Left renal pelvis (tissue), 4 donors: Measurements from ENCODE around the gene USP47. TPM values are rescaled to one million over a fixed set of nuclear protein-coding genes. Genes with fewer than 3 reads are reported as not detected.
A peak's percentile ranks its signal among the peaks of the same experiment; 100 is the strongest.

ENCODE experiments used
- DNase-seq, 4 donors: peaks; one replicate each; pipeline ENCODE4 v3.0.0-alpha.2; 2013; ENCODE audit warnings: low read depth in 4 of 4, low spot score in 3 of 4
- polyA plus RNA-seq, 4 donors: library from polyadenylated mRNA; unstranded; fragments of 120-200 nt; gene quantifications; one replicate each; pipeline ENCODE4 v1.2.1, GENCODE V29; 2013; ENCODE audit not compliant: insufficient read length in 4 of 4

The USP47 gene, protein sequence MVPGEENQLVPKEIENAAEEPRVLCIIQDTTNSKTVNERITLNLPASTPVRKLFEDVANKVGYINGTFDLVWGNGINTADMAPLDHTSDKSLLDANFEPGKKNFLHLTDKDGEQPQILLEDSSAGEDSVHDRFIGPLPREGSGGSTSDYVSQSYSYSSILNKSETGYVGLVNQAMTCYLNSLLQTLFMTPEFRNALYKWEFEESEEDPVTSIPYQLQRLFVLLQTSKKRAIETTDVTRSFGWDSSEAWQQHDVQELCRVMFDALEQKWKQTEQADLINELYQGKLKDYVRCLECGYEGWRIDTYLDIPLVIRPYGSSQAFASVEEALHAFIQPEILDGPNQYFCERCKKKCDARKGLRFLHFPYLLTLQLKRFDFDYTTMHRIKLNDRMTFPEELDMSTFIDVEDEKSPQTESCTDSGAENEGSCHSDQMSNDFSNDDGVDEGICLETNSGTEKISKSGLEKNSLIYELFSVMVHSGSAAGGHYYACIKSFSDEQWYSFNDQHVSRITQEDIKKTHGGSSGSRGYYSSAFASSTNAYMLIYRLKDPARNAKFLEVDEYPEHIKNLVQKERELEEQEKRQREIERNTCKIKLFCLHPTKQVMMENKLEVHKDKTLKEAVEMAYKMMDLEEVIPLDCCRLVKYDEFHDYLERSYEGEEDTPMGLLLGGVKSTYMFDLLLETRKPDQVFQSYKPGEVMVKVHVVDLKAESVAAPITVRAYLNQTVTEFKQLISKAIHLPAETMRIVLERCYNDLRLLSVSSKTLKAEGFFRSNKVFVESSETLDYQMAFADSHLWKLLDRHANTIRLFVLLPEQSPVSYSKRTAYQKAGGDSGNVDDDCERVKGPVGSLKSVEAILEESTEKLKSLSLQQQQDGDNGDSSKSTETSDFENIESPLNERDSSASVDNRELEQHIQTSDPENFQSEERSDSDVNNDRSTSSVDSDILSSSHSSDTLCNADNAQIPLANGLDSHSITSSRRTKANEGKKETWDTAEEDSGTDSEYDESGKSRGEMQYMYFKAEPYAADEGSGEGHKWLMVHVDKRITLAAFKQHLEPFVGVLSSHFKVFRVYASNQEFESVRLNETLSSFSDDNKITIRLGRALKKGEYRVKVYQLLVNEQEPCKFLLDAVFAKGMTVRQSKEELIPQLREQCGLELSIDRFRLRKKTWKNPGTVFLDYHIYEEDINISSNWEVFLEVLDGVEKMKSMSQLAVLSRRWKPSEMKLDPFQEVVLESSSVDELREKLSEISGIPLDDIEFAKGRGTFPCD (N-terminal part only)
- polyA plus RNA-seq: 10 to 100 TPM; 67.0 to 94.9 (median 93.0) TPM

DNA sequence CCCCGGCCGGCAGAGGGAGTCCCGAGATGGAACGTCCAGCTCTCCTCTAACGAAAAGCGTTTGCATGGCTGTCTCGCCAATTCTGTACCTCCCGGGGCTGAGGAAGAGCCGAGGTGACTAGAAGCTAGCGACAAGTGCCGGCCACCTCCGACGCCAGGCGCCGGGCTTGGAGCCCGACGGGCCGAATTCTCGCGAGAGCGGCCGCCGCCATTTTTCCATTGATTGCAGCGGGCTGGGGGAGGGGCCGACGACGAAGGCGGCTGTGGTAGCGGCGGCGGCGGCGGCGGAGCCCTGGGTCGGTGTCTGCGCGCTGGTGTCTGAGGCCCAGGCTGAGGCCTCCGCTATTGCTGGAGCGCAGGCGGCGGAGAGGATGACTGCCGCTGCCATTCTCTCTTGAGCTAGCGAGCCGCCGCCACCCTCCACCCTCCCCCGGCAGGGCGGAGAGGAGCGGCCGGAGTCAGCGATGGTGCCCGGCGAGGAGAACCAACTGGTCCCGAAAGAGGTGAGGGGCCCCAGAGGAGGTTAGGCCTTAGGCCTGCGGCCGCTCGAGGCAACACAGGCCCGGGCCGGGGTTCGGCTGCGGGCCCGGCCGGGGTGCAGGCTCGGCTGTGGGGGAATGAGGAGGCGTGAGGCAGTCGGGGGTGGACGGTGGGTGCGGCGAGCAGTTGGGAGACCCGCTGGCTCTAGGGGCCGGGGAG lies at the start of gene USP47:
Gene USP47 (plus strand): TSS at position 250 of the 698 bp plus-strand sequence. CDS start 214 bp downstream, at position 464.
- DNase-seq: peak; percentile 71 to 77 (median 74)

DNA sequence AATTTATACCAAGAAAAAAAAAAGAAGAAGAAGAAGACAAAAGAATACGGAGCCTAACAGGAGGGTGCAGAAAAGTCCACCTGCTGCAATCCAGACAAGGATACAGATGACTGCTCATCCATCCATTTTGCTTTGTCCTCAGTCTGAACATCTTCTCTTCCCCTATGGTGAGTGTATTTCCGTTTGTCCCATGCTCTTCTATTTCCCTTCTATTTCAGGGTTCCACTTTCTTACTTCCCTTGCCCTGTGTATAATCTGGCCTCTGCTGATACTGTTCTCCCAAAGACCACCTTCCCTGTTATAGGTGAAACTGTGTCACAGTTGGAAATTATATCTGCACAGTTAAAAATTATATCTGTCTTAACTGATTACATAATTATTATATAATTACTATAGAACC lies 48.7 kb upstream of the USP47 start:
- DNase-seq: no peak

DNA sequence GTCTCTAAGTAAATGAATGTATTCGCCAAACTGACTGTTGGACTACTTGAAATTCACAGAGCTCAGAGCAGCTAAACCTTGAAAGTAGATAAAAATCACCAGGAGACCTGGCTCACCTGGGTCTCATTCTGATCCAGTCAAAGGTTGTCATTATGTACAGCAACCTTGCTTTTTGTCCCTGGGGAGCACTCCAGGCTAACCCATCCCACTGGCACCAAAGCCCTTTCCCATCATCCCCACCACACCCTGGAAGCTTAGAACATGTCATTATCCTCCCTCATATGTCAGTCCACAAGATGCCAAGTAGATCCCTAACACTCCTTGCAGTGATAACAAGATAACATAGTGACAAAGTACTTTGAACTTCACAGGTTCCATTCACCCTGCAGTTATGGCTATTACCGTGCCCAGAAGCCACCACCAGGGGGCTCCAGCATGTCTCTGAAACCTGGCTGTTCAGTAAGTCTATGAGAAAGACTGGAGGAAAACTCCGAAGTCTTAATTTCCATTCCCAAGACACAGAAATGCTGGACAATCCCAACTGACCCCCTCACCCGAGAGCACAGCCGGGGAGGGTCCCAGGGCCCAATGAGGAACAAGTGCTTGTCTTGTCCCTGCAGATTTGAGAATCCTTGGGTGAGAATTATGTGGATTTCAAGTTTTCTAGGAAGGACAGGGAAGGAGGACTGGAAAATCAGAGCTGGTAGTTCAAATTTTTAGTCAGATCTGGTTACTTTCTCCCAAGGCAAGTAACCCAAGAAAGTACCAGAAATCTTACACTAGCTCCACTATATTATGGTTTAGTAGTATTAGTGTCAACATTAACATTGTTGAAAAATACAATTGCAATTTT lies 43.0 kb upstream of the USP47 start:
- DNase-seq: peak in 3 of 4 donors; percentile 36 to 69 (median 49)

DNA sequence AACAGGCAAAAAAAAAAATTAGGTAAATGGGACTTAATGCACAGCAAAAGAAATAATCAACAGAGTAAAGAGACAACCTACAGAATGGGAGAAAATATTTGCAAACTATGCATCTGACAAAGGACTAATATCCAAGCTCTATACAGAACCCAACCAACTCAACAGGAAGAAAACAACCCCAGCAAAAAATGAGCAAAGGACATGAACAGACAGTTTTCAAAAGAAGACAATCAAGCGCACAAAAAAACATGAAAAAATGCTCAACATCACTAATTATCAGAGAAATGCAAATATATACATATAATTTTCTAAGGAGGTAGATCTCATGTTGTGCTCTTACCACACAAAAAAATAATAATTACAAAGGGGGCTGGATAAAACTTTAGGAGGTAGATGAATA lies 36.5 kb upstream of the USP47 start:
- no peak for DNase-seq

DNA sequence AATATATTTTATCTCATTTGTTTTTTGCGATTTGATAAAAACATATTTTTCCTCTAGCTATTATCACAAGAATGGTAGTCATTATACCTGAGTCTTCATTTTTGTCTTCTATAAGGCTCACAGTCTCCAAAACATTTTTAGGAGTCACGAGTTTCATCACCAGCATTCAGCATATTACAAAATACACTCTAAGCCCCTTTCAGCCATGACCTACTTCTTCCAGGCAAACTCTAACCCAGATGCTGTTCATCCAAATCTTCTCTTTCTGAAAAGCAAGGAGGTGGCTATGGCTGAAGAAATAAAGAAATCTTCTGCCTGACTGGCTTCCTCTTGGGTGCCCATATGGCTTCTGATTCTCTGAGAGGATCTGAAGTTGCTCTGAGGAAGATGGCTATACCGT lies 35.7 kb upstream of the USP47 start:
- DNase-seq: no peak

DNA sequence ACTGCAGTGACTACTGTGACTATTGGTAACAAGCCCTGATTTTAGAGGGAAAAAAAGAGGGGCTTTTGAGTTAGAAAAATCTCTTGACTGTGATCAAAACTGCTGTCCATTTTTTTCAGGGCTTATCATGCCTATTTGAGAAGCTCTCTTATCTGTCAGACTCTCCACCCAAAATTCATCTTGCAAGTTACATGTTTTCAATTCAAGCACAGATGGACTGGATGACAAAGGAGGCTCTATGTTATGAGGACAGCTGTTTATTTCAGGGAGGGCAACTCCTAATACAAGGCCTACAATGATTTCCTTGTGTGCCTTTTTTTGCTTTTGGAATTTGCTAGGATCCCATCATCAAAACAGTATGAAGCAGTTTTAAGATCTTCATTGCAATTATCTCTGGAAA lies 35.2 kb upstream of the USP47 start:
- DNase-seq: no peak

DNA sequence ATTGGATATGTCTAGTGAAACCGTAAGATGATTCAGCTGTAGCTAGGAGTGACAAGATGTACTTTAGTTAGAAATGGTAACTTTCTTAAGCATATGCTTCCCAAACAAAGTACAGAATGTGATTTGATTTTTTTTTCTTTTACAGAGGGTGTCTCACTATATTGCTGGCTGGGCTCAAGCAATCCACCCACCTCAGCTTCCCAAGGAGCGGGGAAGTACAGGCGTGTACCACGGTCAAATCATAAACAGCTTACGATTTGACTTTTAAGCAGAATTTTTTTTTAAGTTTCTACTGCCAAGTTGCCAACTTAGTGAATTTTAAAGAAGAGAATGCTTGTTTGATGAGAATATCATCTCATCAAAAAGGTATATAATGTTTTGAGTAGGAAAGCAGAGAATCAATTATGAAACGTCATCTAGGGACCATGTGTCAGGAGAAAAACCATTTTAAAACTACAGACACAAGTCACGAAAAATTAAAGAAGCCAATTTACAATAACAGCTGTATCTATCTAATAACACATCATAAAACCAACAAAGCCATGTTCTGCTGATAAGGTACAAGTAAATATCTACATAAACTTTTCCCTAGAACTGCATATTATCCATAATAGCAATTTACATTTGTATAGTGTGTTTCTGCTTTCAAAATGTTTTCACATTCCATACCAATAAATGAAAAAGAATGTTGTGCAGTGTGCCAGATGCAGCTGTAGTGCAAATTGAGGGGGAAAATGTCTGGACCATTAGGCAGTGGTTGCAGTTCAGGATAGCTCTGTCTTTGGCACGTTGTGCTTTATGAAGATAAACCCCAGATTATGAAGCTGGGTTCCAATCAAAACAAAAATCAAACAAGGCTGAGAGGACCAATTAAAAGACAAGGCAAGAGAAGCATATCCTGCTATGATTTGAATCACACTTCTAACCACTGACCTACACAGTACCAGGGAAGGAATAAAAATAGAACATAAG lies 33.7 kb upstream of the USP47 start:
- no peak for DNase-seq

DNA sequence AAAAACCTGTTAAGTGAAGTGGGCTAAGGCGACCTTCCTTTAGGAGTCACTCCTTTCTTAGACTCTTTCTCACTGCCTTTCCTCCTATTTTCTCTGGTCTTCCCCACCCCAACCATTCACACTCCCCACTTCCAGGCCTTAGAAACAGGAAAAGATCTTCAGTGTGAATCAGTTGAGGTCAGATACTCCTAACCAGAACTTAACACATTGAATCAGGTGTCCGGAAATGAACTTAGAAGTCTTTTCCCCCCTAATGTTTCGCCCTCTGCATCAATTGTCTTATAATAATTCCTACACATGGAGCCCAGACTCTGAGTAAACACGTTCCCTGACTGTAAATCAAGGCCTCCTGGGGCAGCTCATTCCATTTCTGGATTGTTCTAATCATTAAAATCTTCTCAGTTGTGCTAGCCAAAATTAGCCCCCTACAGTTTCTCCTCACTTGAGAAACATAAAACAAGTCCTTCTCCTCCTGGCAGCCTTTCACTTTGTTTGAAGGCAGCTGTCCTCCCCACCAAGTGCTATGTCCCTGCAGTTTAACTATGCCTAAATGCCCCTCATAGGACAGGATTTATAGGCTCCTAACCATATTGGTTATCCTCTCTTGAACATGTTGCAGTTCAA lies 32.7 kb upstream of the USP47 start:
- DNase-seq: no peak

DNA sequence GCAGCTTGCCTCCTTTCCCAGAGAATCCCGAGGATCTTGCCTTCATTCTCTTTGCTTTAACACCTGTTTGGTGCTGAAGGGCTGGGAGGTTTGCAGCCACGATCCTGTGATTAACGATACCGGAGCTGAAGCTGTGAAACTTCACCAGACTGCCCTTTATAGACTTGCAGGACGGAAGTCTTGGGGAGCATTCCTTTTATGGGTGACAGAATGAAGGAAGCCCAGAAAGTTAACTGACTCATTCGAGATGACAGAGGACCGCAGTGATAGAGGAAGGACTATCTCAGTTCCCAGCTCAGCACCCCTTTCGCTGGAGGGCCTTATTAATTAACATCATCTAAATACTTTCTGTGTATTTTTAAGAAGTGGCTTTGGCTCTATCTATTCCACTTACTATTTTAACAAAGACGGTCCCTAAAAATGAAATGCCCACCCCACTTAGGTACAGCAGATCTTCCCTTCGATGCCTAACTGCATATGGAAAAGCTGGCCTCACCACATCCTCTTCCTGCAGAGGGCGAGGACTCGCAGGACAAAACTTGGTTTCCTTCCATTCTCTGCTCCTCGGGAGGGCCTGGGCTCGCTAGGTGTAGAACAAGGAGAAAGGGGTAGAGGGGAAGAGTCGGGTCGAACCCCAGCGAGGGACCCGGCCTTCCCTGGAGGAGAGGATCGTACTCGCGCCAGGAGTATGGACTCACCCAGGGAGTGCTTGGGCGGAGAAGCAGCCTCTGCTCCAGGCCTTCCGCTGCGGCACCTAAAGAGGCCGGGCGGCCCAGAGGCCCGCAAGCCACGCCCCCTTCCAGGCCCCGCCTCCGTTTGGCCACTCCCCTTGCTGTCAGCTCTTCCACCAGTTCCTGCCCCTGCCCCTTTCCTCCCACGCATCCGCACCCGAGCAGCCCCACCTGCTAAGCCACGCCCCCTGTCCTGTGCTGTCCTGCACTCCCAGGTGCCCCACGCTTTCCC lies 30.7 kb upstream of the USP47 start:
- DNase-seq: no peak

DNA sequence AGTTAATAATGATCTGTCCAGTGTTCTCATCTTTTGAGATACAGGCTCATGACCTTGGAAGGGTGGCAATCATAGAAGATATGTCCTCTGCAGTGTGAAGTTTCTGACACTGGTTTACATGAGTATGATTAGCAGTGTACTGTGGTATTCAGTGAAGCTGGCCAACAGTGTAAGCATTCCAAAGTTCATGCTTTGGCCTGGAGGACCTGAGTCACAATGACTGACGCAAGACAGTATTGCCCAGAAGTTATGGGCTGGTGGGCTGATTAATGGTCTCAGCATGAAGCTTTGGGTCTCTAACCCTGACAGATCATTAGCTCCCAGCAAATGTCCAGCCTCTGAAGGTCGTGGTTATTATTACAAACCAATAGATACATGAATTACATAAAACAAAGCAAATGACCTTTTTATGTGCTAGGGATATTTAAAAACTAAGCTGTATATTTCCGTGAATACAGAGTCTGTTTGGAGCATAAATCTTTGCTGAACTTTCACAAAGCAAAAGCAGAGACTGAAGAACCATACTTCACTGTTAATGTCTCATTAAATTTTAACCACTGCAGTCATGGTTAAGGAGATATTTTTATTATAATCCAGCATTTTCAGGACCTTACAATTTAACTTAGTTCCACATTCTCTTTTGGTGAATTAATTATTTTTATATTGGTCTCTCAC lies 28.3 kb upstream of the USP47 start:
- DNase-seq: no peak

DNA sequence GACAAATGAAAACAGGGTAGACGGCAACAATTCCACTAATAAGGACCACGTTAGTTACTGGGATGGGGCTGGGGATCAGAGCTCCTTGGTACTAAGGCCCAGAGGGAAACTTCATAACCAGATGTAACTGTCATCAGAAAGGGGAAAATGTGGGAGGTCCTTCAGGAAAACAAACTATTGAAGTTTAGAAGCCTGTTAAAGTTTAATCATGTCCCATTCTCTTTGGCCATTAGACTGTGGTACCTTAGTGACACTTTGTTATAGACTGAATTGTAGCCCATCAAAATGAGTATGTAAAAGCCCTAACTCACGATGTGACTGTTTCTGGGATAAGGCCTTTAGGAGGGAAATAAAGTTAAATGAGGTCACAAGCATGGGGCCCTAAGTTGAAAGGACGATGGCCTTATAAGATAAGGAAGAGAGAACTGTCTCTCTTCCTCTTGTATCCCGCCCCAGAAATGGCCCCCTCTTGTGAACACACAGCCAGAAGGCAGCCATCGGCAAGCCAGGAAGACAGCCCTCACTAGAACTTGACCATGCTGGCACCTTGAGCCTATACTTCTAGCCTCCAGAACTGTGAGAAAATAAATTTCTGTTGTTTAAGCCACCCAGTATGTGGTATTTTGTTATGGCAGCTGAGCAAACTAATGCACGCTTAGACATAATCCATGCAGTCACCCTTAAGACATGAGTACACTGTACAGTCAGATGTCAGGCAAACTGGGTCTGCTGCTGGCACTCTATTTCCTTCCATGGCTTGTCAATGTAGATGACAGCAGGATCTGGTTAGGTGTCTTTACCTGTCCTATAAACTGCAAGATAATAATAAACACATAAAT lies 26.9 kb upstream of the USP47 start:
- no peak for DNase-seq

DNA sequence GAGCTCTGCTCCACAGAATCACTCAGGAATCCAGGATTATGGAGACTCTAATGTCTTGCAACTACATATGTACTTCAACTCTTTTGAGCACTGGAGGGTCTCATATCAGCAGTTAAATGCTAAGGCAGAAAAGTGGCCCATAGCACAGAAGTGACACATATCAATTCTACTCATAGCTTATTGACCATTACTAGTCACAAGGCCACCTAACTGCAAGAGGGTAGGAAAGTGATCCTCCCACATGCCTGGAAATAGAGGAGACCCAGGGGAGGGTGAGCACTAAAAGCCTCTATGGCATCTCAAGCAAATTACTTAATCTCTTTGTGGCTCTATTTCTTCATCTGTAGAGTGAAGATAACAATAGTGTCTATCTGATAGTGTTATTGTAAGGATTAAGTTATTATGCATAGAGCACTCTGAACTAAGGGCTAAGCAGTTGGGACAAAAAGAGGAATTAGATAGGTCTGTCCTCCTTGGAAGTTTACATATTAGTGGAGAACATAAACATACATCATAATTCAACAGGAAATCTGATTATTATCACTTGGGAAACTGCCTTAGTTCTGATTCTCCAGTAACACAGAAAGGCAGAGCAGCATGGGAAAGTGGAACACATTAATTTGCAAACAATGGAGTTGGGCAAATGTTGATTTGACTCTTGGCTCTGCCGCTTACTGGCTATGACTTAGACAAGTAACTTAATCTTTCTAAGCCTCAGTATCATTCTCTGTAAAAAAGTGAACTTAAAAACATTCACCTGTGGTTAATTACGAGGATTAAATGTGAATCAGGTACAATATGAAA lies 25.1 kb upstream of the USP47 start:
- DNase-seq: no peak

DNA sequence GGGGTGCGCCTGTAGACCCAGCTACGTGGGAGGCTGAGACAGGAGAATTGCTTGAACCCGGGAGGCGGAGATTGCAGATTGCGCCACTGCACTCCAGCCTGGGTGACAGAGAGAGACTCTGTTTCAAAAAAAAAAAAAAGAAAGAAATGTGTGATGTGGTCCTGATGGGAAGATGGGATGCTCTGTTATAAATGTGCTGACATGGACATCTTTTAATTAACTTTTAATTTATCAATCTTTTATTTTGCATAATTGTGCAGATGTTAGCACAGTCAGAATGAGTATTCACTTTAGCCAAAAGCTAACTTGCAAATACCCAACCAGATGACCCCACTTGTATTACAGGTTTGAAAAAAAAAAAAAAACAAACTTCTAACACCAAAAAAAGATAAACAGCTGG lies 23.8 kb upstream of the USP47 start:
- no peak for DNase-seq

DNA sequence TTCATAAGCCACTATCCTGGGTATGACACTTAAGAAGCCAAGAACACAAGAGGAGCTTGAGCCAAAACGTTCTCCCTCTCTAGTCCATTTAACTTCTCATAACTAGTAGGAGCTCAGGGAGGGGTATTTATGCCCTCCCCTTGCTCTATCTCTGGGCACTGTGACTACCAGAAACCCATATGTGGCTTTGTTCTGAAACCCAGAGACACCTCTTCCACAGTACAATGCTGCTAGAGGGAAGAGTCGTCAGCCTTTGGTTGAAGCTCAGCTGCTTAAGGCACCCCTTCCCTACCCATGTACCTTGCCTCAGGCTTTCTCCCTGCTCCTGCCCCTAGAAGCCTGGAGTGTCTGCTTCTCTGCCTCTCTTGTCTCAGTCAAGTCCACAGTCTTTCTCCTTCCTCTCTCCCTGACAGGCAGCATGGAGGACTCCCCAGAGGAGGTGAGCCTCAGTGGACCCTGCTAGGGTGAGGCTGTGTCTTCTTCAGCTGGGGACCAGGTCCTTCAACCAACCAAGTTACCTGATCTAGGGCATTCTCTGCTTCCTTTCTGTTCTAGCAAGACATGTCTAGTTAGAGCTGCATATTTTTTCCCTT lies 23.1 kb upstream of the USP47 start:
- no peak for DNase-seq
